HG03558 (cell line): Measurements from ENCODE around the gene SSTR1.

Experiments used
- ATAC-seq: cut with Tn5 transposase; IDR thresholded peaks from one replicate; pipeline ENCODE4 v1.9.1; 2021; ENCODE audit warnings: moderate number of reproducible peaks; ENCODE audit not compliant: unreplicated experiment; ENCODE audit errors: extremely low read depth

Gene SSTR1

GRCh38 chr14:38201137-38201828 lies 6.4 kb upstream of the SSTR1 start:
- no peak for ATAC-seq

DNA sequence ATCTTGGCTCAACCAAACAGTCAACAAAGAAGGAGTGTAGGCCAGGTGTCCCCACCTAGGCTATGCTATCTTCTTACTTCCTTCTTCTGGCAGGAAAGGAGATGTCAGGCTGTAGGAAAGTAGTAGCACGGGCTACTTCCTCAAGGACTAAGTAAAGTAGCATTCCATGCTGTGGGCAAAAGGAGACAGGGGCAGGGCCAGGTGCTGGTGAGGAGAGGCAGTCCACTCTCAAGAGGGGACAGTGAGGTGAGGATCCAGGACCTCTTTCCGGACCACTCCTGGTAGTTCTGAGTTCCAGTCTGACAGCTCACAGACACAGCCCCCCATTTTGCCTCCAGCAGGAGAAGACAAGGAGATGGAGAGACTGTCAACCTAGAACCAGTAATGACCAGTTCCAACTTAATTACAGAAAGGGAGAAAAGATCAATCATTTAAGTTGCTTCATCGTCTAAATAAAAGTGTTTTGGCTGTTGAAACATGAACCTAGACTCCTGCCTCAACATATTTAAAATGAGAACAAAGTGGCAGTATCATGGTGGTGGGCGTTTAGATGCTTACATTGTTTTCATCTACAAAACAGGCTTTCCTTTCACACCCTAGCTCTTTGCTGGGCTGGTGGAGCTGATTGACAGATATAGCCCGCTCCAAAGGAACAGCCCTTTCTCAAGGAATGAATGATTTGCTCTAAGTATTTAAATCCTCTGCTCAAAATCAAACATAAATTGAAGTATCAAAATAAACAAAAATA lies 5.1 kb upstream of the SSTR1 start:
- no peak for ATAC-seq

DNA sequence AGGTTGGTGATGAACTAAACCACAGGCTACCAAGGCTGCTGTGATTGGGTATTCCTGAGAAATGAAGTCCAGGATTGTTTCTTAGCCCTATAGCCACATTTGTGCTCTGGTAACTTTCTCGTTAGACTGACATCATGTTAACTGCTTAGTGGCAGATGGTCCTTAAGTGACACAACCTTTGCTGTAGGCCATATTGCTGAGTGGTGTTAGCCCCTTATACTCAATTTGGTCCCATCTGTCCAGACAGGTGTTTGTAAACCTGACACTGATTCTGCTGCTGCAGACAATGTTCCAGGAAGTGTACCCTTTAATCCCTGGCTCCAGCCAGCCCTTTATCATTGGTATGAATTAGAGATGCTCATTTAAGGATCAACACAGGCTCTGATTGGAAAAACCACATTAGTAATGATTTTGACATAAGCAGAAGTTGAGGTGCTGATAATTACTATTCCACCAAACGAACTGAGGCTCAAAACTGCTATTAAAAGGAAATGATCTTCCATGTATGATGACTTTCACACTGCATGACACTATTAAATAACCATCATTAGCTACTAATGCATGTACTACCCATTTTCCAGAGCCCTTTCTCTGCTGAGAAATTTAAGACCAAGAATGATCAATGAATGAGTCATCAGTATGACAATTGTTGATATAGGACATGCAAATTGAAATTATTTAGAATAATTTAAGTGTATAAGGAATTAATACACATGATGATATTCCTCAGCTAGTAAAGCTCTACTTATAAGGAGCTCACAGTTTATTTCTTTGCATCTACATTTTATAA lies 3.6 kb upstream of the SSTR1 start:
- no peak for ATAC-seq

GRCh38 chr14:38204719-38205115 lies 3.0 kb upstream of the SSTR1 start:
- no peak for ATAC-seq

DNA sequence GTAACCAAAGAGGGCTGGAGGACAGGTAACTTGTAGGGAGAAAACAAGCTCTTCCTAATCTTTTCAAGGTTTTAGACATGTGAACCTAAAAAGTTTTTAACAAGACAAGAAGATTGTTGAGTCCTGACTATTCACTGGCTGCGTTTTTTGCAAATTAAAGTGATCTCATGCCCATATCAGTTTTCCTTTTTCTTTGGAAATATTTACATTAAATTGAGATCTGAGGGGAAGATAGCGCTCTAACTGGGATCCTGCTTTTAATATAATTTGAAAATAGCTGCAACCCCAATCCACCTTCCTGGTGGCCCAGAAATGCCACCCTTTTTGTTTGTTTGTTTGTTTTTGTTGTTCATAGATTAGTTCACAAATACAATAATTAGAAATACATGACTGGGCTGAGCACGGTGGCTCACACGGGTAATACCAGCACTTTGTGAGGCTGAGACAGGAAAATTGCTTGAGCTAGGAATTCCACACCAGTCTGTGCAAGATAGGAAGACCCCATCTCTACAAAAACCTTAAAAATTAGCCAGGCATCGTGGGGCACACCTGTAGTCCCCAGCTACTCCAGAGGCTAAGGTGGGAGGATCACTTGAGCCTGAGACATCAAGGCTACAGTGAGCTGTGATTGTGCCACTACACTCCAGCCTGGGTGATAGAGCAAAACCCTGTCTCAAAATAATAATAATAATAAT lies 2.4 kb upstream of the SSTR1 start:
- ATAC-seq, result no peak

DNA sequence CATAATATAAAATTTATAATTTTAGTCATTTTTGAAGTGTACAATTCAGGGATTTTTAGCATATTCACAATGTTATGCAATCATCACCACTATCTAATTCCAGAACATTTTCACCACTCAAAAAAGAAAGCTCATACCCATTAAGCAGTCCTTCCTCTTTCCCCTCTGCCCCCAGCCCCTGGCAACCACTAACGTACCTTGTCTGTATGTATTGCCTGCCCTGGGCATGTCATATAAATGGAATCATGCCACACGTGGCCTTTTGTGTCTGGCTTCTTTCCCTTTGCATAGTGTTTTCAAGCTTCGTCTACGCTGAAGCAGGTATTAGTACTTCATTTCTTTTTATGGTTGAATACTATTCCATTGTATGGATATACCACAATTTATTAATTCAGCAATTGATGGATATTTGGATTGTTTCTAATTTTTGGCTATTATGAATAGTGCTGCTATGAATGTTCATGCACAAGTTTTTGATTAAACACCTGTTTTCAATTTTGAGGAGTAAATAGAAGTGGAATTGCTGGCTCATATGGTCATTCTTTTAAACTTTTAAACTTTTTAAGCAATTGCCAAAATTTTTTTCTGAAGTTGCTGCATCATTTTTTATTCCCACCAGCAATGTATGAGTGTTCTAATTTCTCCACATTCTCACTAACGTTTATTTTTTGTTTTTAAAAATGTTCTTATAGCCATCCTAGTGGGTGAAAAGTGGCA lies 1.6 kb upstream of the SSTR1 start:
- no peak for ATAC-seq

GRCh38 chr14:38206689-38207376 lies 871 bp upstream of the SSTR1 start:
- ATAC-seq, result no peak

- no peak for ATAC-seq
Measured at GRCh38 chr14:38207377-38207735, 348 bp upstream of the SSTR1 start.

DNA sequence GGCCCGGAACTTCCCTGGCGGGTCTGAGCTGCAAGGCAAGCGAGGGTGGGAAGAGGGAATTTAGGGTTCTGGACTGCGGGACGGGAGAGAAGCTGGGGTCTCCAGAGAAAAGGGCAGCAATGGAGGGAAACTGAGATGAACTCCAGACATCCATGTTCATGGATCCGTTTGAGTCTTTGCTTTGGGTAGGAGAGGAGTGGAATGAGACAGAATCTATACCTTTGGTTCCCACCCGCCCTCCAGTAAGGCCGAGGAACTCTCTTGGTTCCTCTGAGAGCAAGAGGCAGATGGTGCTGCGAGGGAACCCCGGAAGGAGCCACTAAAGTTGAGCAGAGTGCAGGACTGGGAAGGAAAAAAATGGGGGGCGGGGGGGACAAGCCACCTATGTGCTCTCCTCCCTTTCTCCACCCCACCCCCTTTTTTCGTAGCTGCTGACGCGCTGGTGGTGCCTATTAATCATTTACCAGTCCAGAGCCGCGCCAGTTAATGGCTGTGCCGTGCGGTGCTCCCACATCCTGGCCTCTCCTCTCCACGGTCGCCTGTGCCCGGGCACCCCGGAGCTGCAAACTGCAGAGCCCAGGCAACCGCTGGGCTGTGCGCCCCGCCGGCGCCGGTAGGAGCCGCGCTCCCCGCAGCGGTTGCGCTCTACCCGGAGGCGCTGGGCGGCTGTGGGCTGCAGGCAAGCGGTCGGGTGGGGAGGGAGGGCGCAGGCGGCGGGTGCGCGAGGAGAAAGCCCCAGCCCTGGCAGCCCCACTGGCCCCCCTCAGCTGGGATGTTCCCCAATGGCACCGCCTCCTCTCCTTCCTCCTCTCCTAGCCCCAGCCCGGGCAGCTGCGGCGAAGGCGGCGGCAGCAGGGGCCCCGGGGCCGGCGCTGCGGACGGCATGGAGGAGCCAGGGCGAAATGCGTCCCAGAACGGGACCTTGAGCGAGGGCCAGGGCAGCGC lies 1.2 kb downstream of the SSTR1 start:
- ATAC-seq, result no peak

DNA sequence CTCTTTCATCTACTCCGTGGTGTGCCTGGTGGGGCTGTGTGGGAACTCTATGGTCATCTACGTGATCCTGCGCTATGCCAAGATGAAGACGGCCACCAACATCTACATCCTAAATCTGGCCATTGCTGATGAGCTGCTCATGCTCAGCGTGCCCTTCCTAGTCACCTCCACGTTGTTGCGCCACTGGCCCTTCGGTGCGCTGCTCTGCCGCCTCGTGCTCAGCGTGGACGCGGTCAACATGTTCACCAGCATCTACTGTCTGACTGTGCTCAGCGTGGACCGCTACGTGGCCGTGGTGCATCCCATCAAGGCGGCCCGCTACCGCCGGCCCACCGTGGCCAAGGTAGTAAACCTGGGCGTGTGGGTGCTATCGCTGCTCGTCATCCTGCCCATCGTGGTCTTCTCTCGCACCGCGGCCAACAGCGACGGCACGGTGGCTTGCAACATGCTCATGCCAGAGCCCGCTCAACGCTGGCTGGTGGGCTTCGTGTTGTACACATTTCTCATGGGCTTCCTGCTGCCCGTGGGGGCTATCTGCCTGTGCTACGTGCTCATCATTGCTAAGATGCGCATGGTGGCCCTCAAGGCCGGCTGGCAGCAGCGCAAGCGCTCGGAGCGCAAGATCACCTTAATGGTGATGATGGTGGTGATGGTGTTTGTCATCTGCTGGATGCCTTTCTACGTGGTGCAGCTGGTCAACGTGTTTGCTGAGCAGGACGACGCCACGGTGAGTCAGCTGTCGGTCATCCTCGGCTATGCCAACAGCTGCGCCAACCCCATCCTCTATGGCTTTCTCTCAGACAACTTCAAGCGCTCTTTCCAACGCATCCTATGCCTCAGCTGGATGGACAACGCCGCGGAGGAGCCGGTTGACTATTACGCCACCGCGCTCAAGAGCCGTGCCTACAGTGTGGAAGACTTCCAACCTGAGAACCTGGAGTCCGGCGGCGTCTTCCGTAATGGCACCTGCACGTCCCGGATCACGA lies 2.2 kb downstream of the SSTR1 start:
- ATAC-seq, result no peak

DNA sequence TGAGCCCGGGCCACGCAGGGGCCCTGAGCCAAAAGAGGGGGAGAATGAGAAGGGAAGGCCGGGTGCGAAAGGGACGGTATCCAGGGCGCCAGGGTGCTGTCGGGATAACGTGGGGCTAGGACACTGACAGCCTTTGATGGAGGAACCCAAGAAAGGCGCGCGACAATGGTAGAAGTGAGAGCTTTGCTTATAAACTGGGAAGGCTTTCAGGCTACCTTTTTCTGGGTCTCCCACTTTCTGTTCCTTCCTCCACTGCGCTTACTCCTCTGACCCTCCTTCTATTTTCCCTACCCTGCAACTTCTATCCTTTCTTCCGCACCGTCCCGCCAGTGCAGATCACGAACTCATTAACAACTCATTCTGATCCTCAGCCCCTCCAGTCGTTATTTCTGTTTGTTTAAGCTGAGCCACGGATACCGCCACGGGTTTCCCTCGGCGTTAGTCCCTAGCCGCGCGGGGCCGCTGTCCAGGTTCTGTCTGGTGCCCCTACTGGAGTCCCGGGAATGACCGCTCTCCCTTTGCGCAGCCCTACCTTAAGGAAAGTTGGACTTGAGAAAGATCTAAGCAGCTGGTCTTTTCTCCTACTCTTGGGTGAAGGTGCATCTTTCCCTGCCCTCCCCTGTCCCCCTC lies 3.0 kb downstream of the SSTR1 start:
- no peak for ATAC-seq

- no peak for ATAC-seq
Measured at GRCh38 chr14:38211255-38211735, 3.6 kb downstream of the SSTR1 start.

GRCh38 chr14:38212111-38212510 lies 4.4 kb downstream of the SSTR1 start:
- ATAC-seq, result no peak

DNA sequence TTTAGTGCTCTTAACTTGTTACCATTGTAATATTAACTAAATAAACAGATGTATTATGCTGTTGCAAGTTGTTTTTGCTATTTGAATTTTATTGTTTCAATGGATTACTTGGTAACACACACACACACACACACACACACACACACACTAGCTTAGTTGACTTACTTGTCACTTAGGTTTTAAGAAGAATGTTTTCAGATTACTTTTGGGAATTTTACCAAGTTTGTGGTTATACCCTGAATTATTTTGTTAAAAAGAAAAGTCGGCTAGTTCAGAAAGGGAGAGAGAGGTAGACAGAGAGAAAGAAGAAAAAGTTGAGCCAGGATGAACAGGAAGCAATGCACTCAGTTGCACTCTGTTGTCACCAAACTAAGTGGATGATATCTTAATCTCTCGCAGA lies 5.3 kb downstream of the SSTR1 start:
- no peak for ATAC-seq

DNA sequence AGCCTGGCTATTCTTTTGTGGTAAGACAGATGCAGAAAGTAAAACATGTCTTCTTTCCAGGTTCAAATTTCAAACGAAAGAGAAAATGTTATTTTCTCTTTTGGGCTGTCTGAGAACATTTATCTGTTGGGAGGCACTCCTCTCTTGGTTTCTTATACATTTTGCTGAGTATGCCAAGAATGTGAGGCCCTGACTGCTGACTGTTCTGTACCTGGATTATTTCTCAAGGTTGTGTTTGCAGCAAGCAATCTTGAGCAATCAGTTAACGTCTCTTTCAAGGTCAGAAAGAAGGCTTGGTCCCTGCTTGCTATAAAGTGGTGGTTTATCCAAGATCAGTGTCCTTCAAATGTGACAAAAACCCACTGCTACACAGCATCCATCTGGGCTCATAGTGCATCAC lies 9.8 kb downstream of the SSTR1 start:
- ATAC-seq, result no peak

GRCh38 chr14:38221077-38221476 lies 13.4 kb downstream of the SSTR1 start:
- no peak for ATAC-seq

- no peak for ATAC-seq
Measured at GRCh38 chr14:38224338-38224737, 16.6 kb downstream of the SSTR1 start.
